ENCODE data around the gene SERTAD1.

GRCh38 chr19:40457048-40457447, 31.3 kb upstream of the SERTAD1 start:
- TF ChIP-seq POLR2A (IDR thresholded peaks at IDR 0.05) (no peak), CTCF (IDR thresholded peaks at IDR 0.05) (no peak)

All from heart left ventricle (tissue), 13 donors.